ENCODE measurements around the gene ZNF787.

GRCh38 chr19:56089344-56089743, 31.8 kb downstream of the ZNF787 start:
- TF ChIP-seq CTCF (IDR thresholded peaks at IDR 0.05) = no peak
- no peak for TF ChIP-seq EP300 (IDR thresholded peaks at IDR 0.05; ENCODE audit: low read depth)
